ENCODE data around the gene PLIN5.

- no peak for TF ChIP-seq POLR2A (IDR thresholded peaks at IDR 0.05)
- TF ChIP-seq CTCF (IDR thresholded peaks at IDR 0.05): no peak
Observed at GRCh38 chr19:4534836-4535658, at the start of gene PLIN5.
